Upper lobe of right lung (tissue), 1 donor: Measurements from ENCODE around the gene NCLN. TPM values are rescaled to one million over a fixed set of nuclear protein-coding genes. Genes with fewer than 3 reads are reported as not detected.

Experiments
- ATAC-seq: fragments of 200-7000 bp; cut with Tn5 transposase; one replicate; pipeline ENCODE4 v1.9.1; 2020; ENCODE audit warnings: mild to moderate bottlenecking, moderate library complexity
- DNase-seq: peaks from one replicate; pipeline ENCODE4 v3.0.0-alpha.2; 2020
- H3K27ac ChIP-seq: fragments of 200-600 bp; one replicate; pipeline ENCODE4 v1.8.0; 2022
- H3K27me3 ChIP-seq: fragments of 200-600 bp; one replicate; pipeline ENCODE4 v1.8.0; 2022; ENCODE audit warnings: mild to moderate bottlenecking
- H3K36me3 ChIP-seq: fragments of 200-600 bp; one replicate; pipeline ENCODE4 v1.8.0; 2022
- H3K4me1 ChIP-seq: fragments of 200-600 bp; one replicate; pipeline ENCODE4 v1.8.0; 2022
- H3K4me3 ChIP-seq: fragments of 200-600 bp; one replicate; pipeline ENCODE4 v1.8.0; 2022; ENCODE audit warnings: mild to moderate bottlenecking
- H3K9me3 ChIP-seq: fragments of 200-600 bp; one replicate; pipeline ENCODE4 v1.8.0; 2022
- CTCF ChIP-seq: fragments of 200-600 bp; IDR thresholded peaks from one replicate; pipeline ENCODE4 v1.8.0; 2022; ENCODE audit warnings: antibody characterized with exemption
- intact Hi-C: fragments of 100-400 bp; cut with DNase I; formaldehyde crosslinking; loops from one replicate; pipeline ENCODE4 v1.11.0; 2022
- total RNA-seq: library from RNA; stranded (reverse); fragmentation: NEBNext Ultra II Directional; extraction: Animal tissue kit (Norgen Biotek cat#: 25700); gene quantifications from one replicate; pipeline ENCODE4 v1.2.1, GENCODE V29; 2021
- donor health status: DM: no; HTN: yes; CAD: no; lungs with severe emphysema.

The NCLN gene
- total RNA-seq, 1 donor from 2014 or later = 71.4 TPM

DNA sequence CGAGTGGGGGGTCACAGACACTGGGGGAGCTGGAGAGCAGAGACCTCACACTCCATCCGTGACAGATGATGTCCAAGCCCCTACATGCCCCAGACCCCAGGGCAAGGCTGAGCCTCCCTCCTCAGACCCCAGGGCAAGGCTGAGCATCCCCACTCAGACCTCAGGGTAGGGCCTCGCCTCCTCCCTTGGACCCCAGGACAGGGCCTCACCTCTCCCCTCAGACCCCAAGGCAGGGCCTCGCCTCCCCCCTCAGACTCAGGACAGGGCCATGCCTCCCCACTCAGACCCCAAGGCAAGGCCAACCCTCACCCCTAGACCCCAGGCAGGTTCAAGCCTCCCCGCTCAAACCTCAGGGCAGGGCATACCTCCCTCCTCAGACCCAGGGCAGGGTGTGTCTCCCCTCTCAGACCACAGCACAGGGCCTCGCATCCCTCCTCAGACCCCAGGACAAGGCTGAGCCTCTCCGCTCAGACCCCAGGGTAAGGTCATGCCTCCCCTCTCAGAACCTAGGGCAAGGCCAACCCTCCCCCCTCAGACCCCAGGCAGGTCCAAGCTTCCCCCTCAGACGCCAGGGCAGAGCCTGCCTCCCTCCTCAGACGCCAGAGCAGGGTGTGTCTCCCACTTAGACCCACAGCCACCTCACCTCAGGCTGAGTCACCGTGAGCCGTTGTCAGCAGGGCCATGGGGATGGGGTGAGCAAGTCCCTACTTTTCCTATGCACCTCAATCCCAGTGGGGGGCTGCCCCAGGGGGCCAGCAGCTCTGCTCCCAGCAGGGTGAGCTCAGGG, 8.8 kb upstream of the NCLN start:
- peak; percentile 82 for ATAC-seq
- Histone ChIP-seq H3K4me3 (peak overlapping the region; percentile 28), H3K27ac (peak overlapping the region; percentile 94), H3K9me3 (no peaks in the 10 kb centered on the region), H3K4me1 (peaks cover 14% of the 10 kb centered on the region), H3K27me3 (no peaks in the 10 kb centered on the region), H3K36me3 (no peaks in the 10 kb centered on the region)
- intact Hi-C loops = no loop called here
- peak; percentile 87 for DNase-seq
- TF ChIP-seq CTCF = no peak

DNA sequence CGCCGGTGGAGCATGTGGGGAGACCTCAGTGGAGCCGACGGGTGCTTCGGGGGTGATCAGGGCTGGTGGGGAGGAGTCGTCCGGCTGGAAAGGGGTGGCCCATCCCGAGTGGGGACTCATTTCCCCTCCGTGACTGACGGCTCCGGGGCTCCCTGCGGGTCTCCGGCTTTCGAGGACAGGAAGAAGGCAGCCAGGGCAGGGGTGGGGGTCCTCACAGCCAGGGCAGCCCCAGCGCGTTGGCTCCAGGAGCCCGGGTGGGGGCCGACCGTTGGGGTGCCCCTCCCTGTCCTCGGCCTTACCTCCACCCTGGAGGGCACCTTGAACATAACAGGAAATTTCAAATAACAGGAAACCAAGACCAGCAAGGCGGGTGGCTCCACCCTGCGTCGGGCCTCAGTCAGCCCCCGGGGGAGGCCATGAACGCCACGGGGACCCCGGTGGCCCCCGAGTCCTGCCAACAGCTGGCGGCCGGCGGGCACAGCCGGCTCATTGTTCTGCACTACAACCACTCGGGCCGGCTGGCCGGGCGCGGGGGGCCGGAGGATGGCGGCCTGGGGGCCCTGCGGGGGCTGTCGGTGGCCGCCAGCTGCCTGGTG, 7.3 kb upstream of the NCLN start, which contains the start of gene S1PR4:
TSS of gene S1PR4 (plus strand) at position 393 of the 596 bp plus-strand sequence. CDS start at position 417, 24 bp downstream.
- intact Hi-C loops = no loop called here
- DNase-seq (peak; percentile 77), ATAC-seq (peak; percentile 48)
- Histone ChIP-seq H3K27me3 (no peaks in the 10 kb centered on the region), H3K36me3 (no peaks in the 10 kb centered on the region), H3K9me3 (no peaks in the 10 kb centered on the region), H3K4me1 (peaks cover 14% of the 10 kb centered on the region), H3K4me3 (peak within 1 kb of the TSS; percentile 51), H3K27ac (peak within 1 kb of the TSS; percentile 83)
- no peak for TF ChIP-seq CTCF

- intact Hi-C loops = no loop called here
- H3K4me3 ChIP-seq = peak overlapping the region; percentile 51
- peak; percentile 72 for DNase-seq
These were observed 6.6 kb upstream of the NCLN start for GRCh38 chr19:3178973-3179738.

GRCh38 chr19:3179739-3180293, 5.9 kb upstream of the NCLN start:
- Histone ChIP-seq H3K36me3 (no peaks in the 10 kb centered on the region), H3K4me1 (peaks cover 18% of the 10 kb centered on the region), H3K27ac (peak overlapping the region; percentile 83), H3K27me3 (no peaks in the 10 kb centered on the region), H3K9me3 (no peaks in the 10 kb centered on the region), H3K4me3 (peak overlapping the region; percentile 51)
- ATAC-seq = peak; percentile 1
- TF ChIP-seq CTCF = no peak
- intact Hi-C loops = no loop called here
- DNase-seq = no peak

More at GRCh38 chr19:3178973-3179738, 6.6 kb upstream of the NCLN start:
- Histone ChIP-seq H3K9me3 (no peaks in the 10 kb centered on the region), H3K27ac (peak overlapping the region; percentile 83), H3K27me3 (no peaks in the 10 kb centered on the region), H3K4me1 (peaks cover 14% of the 10 kb centered on the region), H3K36me3 (no peaks in the 10 kb centered on the region)
- no peak for TF ChIP-seq CTCF
- ATAC-seq = peak; percentile 4
